ENCODE measurements around the gene GRIK4. TPM values are rescaled to one million over a fixed set of nuclear protein-coding genes. Genes with fewer than 3 reads are reported as not detected.

Gene GRIK4
- total and polyA plus RNA-seq, 2 experiments from 2014 or later = 0.28 to 0.45 TPM

DNA sequence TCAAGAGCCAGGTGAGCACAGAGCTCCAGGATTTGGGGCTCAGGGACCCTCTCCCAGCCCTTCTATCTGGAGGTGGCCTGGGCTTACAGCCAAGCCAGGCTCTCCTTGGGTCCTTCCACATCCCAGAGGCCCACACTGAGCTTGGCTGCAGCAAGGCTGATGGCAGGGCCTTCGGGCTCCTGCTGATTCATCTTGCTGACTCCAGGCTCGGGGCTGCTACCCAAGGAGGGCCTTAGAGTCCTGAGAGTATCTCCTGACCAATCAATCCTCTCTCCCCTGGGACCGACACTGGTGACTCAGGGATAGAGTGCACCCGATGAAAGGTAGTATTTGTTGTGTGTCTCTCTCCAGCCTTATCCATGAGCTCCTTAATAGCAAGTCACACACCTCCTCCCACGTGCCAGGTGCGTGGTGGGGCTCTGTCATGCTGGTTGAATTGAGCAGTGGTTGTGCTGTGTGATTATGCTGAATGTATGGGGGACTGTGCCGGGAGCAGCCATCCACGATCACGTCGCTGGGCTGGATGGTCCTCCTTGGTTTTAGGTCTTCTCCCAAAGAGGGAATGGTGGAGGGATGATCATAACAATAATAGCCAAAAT lies 62.3 kb downstream of the GRIK4 start:
- Histone ChIP-seq H3K27me3 (peaks cover 51% of the 10 kb centered on the region), H3K9me3 (ENCODE audit: low read depth) (no peaks in the 10 kb centered on the region), H3K4me3 (no peak overlapping the region), H3K36me3 (no peaks in the 10 kb centered on the region), H3K27ac (no peak overlapping the region), H3K4me1 (ENCODE audit: low read depth) (no peaks in the 10 kb centered on the region)
- DNase-seq (ENCODE audit: low read depth in 1 of 2, low spot score in 1 of 2) = no peak
- TF ChIP-seq, protein P1, sequence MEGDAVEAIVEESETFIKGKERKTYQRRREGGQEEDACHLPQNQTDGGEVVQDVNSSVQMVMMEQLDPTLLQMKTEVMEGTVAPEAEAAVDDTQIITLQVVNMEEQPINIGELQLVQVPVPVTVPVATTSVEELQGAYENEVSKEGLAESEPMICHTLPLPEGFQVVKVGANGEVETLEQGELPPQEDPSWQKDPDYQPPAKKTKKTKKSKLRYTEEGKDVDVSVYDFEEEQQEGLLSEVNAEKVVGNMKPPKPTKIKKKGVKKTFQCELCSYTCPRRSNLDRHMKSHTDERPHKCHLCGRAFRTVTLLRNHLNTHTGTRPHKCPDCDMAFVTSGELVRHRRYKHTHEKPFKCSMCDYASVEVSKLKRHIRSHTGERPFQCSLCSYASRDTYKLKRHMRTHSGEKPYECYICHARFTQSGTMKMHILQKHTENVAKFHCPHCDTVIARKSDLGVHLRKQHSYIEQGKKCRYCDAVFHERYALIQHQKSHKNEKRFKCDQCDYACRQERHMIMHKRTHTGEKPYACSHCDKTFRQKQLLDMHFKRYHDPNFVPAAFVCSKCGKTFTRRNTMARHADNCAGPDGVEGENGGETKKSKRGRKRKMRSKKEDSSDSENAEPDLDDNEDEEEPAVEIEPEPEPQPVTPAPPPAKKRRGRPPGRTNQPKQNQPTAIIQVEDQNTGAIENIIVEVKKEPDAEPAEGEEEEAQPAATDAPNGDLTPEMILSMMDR (IDR thresholded peaks at IDR 0.05; ENCODE audit: low read depth, low read length) = no peak

DNA sequence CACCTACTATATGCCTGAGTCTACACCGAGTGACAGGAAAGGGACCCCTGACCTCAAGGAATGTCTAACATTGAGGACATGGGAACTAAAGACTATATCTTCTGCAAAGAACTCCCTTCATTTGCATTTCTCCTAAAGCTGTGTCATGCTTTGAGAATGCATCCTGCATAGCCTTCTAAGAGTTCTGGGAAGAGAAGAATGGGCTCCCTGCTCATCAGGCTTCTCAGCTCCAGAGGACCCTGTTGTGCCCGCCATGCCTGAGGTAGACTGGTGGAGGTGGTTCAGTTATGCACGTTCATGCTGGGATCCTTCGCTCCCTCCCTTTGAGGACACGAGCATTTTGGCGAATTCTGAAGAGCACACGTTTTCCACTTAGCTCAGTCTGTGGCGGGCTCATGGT lies 63.3 kb downstream of the GRIK4 start:
- TF ChIP-seq, protein P1 (IDR thresholded peaks at IDR 0.05; ENCODE audit: low read depth, low read length) = no peak

DNA sequence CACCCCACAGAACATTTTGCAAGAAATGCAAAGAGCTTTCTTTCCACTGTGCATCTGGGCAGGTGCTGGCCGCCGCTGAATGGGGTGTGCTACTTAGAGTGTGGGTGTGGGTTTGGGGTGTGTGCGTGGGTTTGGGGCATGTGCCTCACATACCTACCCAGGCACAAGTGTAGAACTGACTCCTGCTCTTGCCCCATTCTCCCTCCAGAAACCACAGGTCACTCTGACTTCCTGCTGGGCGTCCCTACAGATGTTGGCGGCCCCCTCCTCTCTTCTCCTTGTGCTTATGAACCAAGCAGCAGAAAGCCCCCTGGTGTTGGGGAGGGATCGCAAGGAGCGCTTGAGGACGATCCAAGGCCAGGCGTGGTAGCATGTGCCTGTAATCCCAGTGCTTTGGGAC lies 63.9 kb downstream of the GRIK4 start:
- TF ChIP-seq, protein P1 (IDR thresholded peaks at IDR 0.05; ENCODE audit: low read depth, low read length) = no peak
- no peak for DNase-seq (ENCODE audit: low read depth in 1 of 2, low spot score in 1 of 2)

More for the DNA sequence above, 63.3 kb downstream of the GRIK4 start:
- H3K27ac ChIP-seq = no peak overlapping the region
- no peaks in the 10 kb centered on the region for H3K4me1 ChIP-seq (ENCODE audit: low read depth)
- no peak for DNase-seq (ENCODE audit: low read depth in 1 of 2, low spot score in 1 of 2)
- no peaks in the 10 kb centered on the region for H3K9me3 ChIP-seq (ENCODE audit: low read depth)
- H3K36me3 ChIP-seq = no peaks in the 10 kb centered on the region
- no peak overlapping the region for H3K4me3 ChIP-seq
- H3K27me3 ChIP-seq = peaks cover 47% of the 10 kb centered on the region

DNA sequence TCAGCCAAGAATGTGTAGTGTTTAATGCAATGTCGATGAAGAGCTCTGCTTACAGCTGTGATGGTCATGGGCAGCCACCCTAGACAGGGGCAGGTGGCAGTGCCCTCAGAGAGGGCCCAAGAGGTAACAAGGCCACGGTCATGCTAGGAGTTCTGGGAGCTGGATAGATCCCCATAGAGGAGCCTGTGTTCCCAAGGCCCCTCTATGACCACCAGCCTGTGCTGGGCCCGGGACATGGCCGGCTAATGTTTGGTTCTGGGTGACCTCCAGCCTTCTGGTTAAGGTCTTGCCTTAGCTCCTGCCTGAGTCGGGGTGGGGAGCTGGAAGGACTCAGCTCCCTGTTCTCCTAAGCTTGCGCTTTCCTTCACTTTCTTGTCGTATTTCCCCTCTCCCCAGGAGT lies 65.1 kb downstream of the GRIK4 start:
- Histone ChIP-seq H3K27ac (no peak overlapping the region), H3K36me3 (no peaks in the 10 kb centered on the region), H3K4me3 (no peak overlapping the region), H3K9me3 (ENCODE audit: low read depth) (no peaks in the 10 kb centered on the region), H3K27me3 (peaks cover 43% of the 10 kb centered on the region), H3K4me1 (ENCODE audit: low read depth) (no peaks in the 10 kb centered on the region)
- DNase-seq (ENCODE audit: low read depth in 1 of 2, low spot score in 1 of 2) = no peak
- TF ChIP-seq, protein P1 (IDR thresholded peaks at IDR 0.05; ENCODE audit: low read depth, low read length) = no peak

More for the DNA sequence above, 63.9 kb downstream of the GRIK4 start:
- no peaks in the 10 kb centered on the region for H3K9me3 ChIP-seq (ENCODE audit: low read depth)
- peaks cover 48% of the 10 kb centered on the region for H3K27me3 ChIP-seq
- no peak overlapping the region for H3K4me3 ChIP-seq
- no peaks in the 10 kb centered on the region for H3K4me1 ChIP-seq (ENCODE audit: low read depth)
- H3K27ac ChIP-seq = no peak overlapping the region
- no peaks in the 10 kb centered on the region for H3K36me3 ChIP-seq

DNA sequence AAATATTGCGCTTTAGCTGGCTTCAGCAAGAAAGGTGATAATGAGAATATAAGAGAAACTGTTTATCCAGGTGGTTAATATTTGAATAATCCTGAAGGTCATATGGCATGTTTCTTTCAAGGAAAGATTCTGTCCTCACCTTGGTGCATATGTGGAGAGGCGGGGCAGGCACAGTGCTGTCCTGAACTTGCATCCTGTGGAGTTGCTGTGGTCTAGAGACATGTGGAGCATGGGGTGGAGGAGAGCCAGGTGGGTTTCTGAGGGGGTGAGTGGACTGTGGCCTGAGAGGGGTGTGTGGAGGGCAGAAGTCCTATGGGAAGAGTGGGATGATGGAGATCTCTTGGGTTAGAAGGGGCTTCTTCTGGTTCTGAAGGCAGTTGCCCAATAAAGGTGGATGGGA lies 65.5 kb downstream of the GRIK4 start:
- TF ChIP-seq, protein P1 (IDR thresholded peaks at IDR 0.05; ENCODE audit: low read depth, low read length) = no peak
- no peak for DNase-seq (ENCODE audit: low read depth in 1 of 2, low spot score in 1 of 2)

More for the DNA sequence above, 65.5 kb downstream of the GRIK4 start:
- no peak overlapping the region for H3K27ac ChIP-seq
- H3K9me3 ChIP-seq (ENCODE audit: low read depth) = no peaks in the 10 kb centered on the region
- no peak overlapping the region for H3K4me3 ChIP-seq
- H3K36me3 ChIP-seq = no peaks in the 10 kb centered on the region
- no peaks in the 10 kb centered on the region for H3K4me1 ChIP-seq (ENCODE audit: low read depth)
- H3K27me3 ChIP-seq = peaks cover 41% of the 10 kb centered on the region
